ENCODE data around the gene OR1G1. TPM values are rescaled to one million over a fixed set of nuclear protein-coding genes. Genes with fewer than 3 reads are reported as not detected.

OR1G1 gene
- not detected in 5 replicates for total RNA-seq (2022; extraction: Qiagen RNA extraction)

GRCh38 chr17:3127451-3127850 lies at the start of gene OR1G1:
TSS of gene OR1G1 (minus strand) at chr17:3127551. CDS start at chr17:3127551, 0 bp downstream.

DNA sequence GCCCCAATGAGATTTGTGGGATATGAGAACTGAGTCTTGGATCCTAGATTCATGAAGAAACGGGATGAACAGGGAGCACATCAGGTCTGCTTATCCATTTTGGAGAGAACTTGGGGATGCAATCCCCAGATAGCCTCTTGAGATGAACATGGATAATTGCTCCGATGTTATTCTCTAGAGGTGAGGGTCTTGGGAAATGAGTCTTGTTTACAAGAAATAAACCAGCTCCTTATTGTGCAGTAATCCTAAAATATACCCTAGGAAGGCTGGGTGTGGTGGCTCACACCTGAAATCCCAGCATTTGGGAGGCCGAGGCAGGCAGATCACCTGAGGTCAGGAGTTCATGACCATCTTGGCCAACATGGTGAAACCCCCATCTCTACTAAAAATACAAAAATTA lies 23.0 kb downstream of the OR1G1 start, which contains the start of gene OR1D2:
Gene OR1D2, minus strand, starts transcription at position 101 of the 400 bp plus-strand sequence. CDS start 11,426 bp downstream, outside the sequence.

Other genes with a start within 250 kb of the OR1G1 start
- gene OR1D5, start 63.9 kb downstream of the OR1G1 start, total RNA-seq (2022; extraction: Qiagen RNA extraction), result not detected in 5 replicates
- gene OR1D2, start 23.1 kb downstream of the OR1G1 start, total RNA-seq (2022; extraction: Qiagen RNA extraction), result not detected in 5 replicates
- gene OR1A2, start 70.0 kb upstream of the OR1G1 start, total RNA-seq (2022; extraction: Qiagen RNA extraction), result not detected in 5 replicates
- not detected in 5 replicates for gene OR1A1, start 80.1 kb upstream of the OR1G1 start, total RNA-seq (2022; extraction: Qiagen RNA extraction)
- gene OR3A1, start 170.8 kb upstream of the OR1G1 start, total RNA-seq (2022; extraction: Qiagen RNA extraction), result not detected in 5 replicates

All from A549 treated with Hydrocortisone at 1 μM for 4 hours (cell line).